ENCODE data around the gene MYO1E.

- no peak for TF ChIP-seq CTCF (conservative IDR thresholded peaks at IDR 0.05; ENCODE audit: low read depth, low read length)
- no peak for TF ChIP-seq MXI1 (IDR thresholded peaks at IDR 0.05; ENCODE audit: borderline replicate concordance, low read depth, low read length)
- TF ChIP-seq RFX5 (IDR thresholded peaks at IDR 0.05; ENCODE audit: low read depth, low read length), result no peak
- TF ChIP-seq ELK1 (IDR thresholded peaks at IDR 0.05; ENCODE audit: borderline replicate concordance, low read depth, low read length), result no peak
- TF ChIP-seq SMC3 (IDR thresholded peaks at IDR 0.05; ENCODE audit: low read depth, low read length), result no peak
- no peak for TF ChIP-seq POLR2A (IDR thresholded peaks at IDR 0.05; ENCODE audit: low read depth, low read length)
- TF ChIP-seq USF2 (IDR thresholded peaks at IDR 0.05; ENCODE audit: low read depth, low read length), result no peak
- TF ChIP-seq BHLHE40 (IDR thresholded peaks at IDR 0.05; ENCODE audit: low read depth, low read length), result no peak
- TF ChIP-seq CEBPB (IDR thresholded peaks at IDR 0.05; ENCODE audit: low read depth, low read length), result no peak
- no peak for TF ChIP-seq MAFK (IDR thresholded peaks at IDR 0.05; ENCODE audit: low read depth, low read length)
- TF ChIP-seq RAD21 (IDR thresholded peaks at IDR 0.05; ENCODE audit: low read length), result no peak
- no peak for TF ChIP-seq FOS (IDR thresholded peaks at IDR 0.05; ENCODE audit: low read depth, low read length)
- no peak for TF ChIP-seq MAZ (IDR thresholded peaks at IDR 0.05; ENCODE audit: borderline replicate concordance, low read depth, low read length)
- TF ChIP-seq CHD1 (IDR thresholded peaks at IDR 0.05; ENCODE audit: low read depth, low read length), result no peak
These were observed 44.1 kb upstream of the MYO1E start for GRCh38 chr15:59416816-59417215.

All from IMR-90 (cell line).